HCT116 (cell line): Measurements from ENCODE around the gene GPATCH2L.

Experiments
- CTCF ChIP-seq, 3 experiments: fragments of 200-600 bp in 1 of 3; sonication (generic) in 1 of 3; IDR thresholded peaks in 2 of 3; conservative IDR thresholded peaks in 1 of 3; 2 replicates each; pipeline ENCODE4 v1.5.1; 2012 to 2017; ENCODE audit warnings: low read depth in 2 of 3, low read length in 2 of 3, antibody characterized with exemption in 1 of 3, borderline replicate concordance in 1 of 3, control low read depth in 1 of 3, mild to moderate bottlenecking in 1 of 3, mixed read lengths in 1 of 3, mixed run types in 1 of 3, moderate library complexity in 1 of 3; ENCODE audit not compliant: insufficient read depth in 1 of 3
- EZH2 ChIP-seq: fragments of 200-600 bp; sonication (generic); IDR thresholded peaks from 2 replicates; pipeline ENCODE4 v1.6.1; 2017; ENCODE audit warnings: antibody characterized with exemption, mixed run types
- EZH2phosphoT487 ChIP-seq: fragments of 200-600 bp; IDR thresholded peaks from 2 replicates; pipeline ENCODE4 v1.6.1; 2018; ENCODE audit warnings: antibody characterized with exemption, borderline replicate concordance
- JUND ChIP-seq: IDR thresholded peaks from 2 replicates; pipeline ENCODE4 v1.6.1; 2012
- MAX ChIP-seq: IDR thresholded peaks from 2 replicates; pipeline ENCODE4 v1.6.1; 2012
- POLR2A ChIP-seq: IDR thresholded peaks from 2 replicates; pipeline ENCODE4 v1.7.0; 2011; ENCODE audit warnings: borderline replicate concordance; ENCODE audit not compliant: insufficient read depth, insufficient read length; ENCODE audit errors: extremely low read depth
- POLR2AphosphoS5 ChIP-seq: IDR thresholded peaks from 2 replicates; pipeline ENCODE4 v1.6.1; 2011; ENCODE audit warnings: mild to moderate bottlenecking, low read depth, low read length, moderate library complexity
- REST ChIP-seq: IDR thresholded peaks from 2 replicates; pipeline ENCODE4 v1.6.1; 2012; ENCODE audit warnings: low read depth
- SIN3A ChIP-seq: IDR thresholded peaks from 2 replicates; pipeline ENCODE4 v1.6.1; 2012; ENCODE audit warnings: low read depth
- SRF ChIP-seq: IDR thresholded peaks from 2 replicates; pipeline ENCODE4 v1.6.1; 2012; ENCODE audit warnings: low read depth
- YY1 ChIP-seq: IDR thresholded peaks from 2 replicates; pipeline ENCODE4 v1.6.1; 2011; ENCODE audit warnings: low read length, low read depth, moderate library complexity, mild to moderate bottlenecking; ENCODE audit not compliant: insufficient replicate concordance; ENCODE audit errors: extremely low read depth
- ZNF274 ChIP-seq: fragments of 200-500 bp; sonication (Bioruptor generic); IDR thresholded peaks from 2 replicates; pipeline ENCODE4 v1.6.1; 2014; ENCODE audit warnings: mild to moderate bottlenecking, low read depth, low read length, inconsistent platforms

DNA sequence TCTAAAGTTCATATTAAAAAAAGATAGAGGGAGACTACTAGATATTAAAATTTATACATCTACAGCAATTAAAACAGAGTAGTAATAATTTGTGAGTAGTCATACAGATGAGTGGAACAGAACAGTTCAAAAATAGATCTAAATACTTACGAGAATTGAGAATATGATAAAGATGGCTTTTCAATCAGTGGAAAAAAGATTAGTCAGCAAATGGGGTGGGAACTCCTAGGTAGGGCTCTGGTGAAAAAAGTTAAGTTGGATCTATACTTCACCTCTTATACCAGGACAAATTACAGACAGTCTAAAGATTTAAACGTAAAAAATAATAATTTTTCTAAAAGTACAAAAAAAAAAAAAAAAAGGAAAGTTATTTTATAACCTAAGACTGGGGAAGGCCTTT, 66.9 kb downstream of the GPATCH2L start:
- TF ChIP-seq CTCF (IDR thresholded peaks at IDR 0.05 in 2 of 3, conservative IDR thresholded peaks at IDR 0.05 in 1 of 3; ENCODE audit: borderline replicate concordance in 1 of 3, insufficient read depth in 1 of 3, low read depth in 2 of 3, low read length in 2 of 3) (no peak), ZNF274 (no peak), EZH2 (no peak), POLR2AphosphoS5 (no peak), SIN3A (no peak), REST (no peak), POLR2A (no peak), SRF (no peak), JUND (no peak), YY1 (no peak), MAX (no peak), EZH2phosphoT487 (no peak)
